Subcutaneous adipose tissue (tissue), 4 donors: ENCODE data around the gene SLC7A8. TPM values are rescaled to one million over a fixed set of nuclear protein-coding genes. Genes with fewer than 3 reads are reported as not detected.

Experiments used
- CTCF ChIP-seq: fragments of 450-650 bp; IDR thresholded peaks from one replicate; pipeline ENCODE4 v1.5.1; 2016; ENCODE audit warnings: low read depth, mild to moderate bottlenecking, control low read depth, antibody characterized with exemption, moderate library complexity
- total RNA-seq, 4 donors: library from RNA; depleted of rRNA; stranded (reverse); fragments of >200 nt; gene quantifications; one replicate each; pipeline ENCODE4 v1.1.0, GENCODE V29; 2016

The SLC7A8 gene
- total RNA-seq, 4 donors from 2014 or later = 45.7 to 83.8 (median 61.4) TPM

- TF ChIP-seq CTCF = no peak
Observed at GRCh38 chr14:23149745-23150144, 33.7 kb downstream of the SLC7A8 start.

GRCh38 chr14:23148591-23149249 lies 34.7 kb downstream of the SLC7A8 start:
- TF ChIP-seq CTCF = no peak

- no peak for TF ChIP-seq CTCF
Observed at GRCh38 chr14:23147676-23148075, 35.8 kb downstream of the SLC7A8 start.

- no peak for TF ChIP-seq CTCF
Observed at GRCh38 chr14:23146980-23147379, 36.5 kb downstream of the SLC7A8 start.

GRCh38 chr14:23146351-23146910 lies 37.0 kb downstream of the SLC7A8 start:
- no peak for TF ChIP-seq CTCF

GRCh38 chr14:23145794-23146350 lies 37.6 kb downstream of the SLC7A8 start:
- TF ChIP-seq CTCF = no peak

- TF ChIP-seq CTCF = no peak
Observed at GRCh38 chr14:23143911-23144310, 39.5 kb downstream of the SLC7A8 start.
